HepG2 (cell line): ENCODE results near the gene NLGN2. TPM values are rescaled to one million over a fixed set of nuclear protein-coding genes. Genes with fewer than 3 reads are reported as not detected.

Source experiments
- ATAC-seq: fragments of 200-7000 bp; cut with Tn5 transposase; 3 replicates; pipeline ENCODE4 v1.9.1; 2020; ENCODE audit warnings: mild to moderate bottlenecking, moderate library complexity
- BruUV-seq: library from RNA; stranded (reverse); fragments of 400-500 nt; replicated peaks from 2 replicates; lab custom pipeline; 2021; lab: Mats Ljungman, UMichigan
- CTCF ChIA-PET: fragments of 300-600 bp; formaldehyde crosslinking; extraction: SDS; loops from one replicate; lab custom pipeline; 2021; ENCODE audit warnings: low total read pairs, inconsistent platforms, low intra/inter-chr PET ratio; lab: Yijun Ruan, JAX
- POLR2A ChIA-PET: fragments of 350-600 bp; sonication (Branson Sonifier 250); formaldehyde crosslinking; loops from one replicate; lab custom pipeline; 2020; ENCODE audit warnings: antibody characterized with exemption, inconsistent platforms; lab: Yijun Ruan, JAX
- DNase-seq: peaks from one replicate; pipeline ENCODE4 v3.0.0-alpha.2; 2015; ENCODE audit warnings: low spot score
- FAIRE-seq: peaks from 3 replicates; lab custom pipeline; 2011; peaks lifted over from hg19 to GRCh38; lab: Jason Lieb, UNC
- H2AFZ ChIP-seq: one replicate; pipeline ENCODE4 v1.6.1; 2011; ENCODE audit warnings: low read length, inconsistent platforms
- H3K27ac ChIP-seq: fragments of 300-600 bp; 3 replicates; pipeline ENCODE4 v1.8.0; 2011; ENCODE audit warnings: mixed run types, mild to moderate bottlenecking, mixed read lengths, low read length, inconsistent platforms; ENCODE audit not compliant: insufficient read depth; ENCODE audit errors: extremely low read length
- H3K27me3 ChIP-seq, 2 experiments: fragments of 200-600 bp in 1 of 2; 2 replicates in 1 of 2; 3 replicates in 1 of 2; pipeline versions ENCODE4 v1.6.0 to v1.8.0; 2011; ENCODE audit warnings: low read length in 2 of 2, mild to moderate bottlenecking in 2 of 2, moderate library complexity in 2 of 2, inconsistent platforms in 1 of 2; ENCODE audit not compliant: insufficient read depth in 2 of 2, control insufficient read depth in 1 of 2
- H3K36me3 ChIP-seq, 2 experiments: fragments of 200-600 bp in 1 of 2; replicated peaks in 1 of 2; 2 replicates in 1 of 2; 3 replicates in 1 of 2; pipeline versions ENCODE4 v1.5.1 to v1.8.0; 2011; ENCODE audit warnings: low read length in 2 of 2, inconsistent platforms in 1 of 2; ENCODE audit not compliant: insufficient read depth in 2 of 2, control insufficient read depth in 1 of 2
- H3K4me1 ChIP-seq: 2 replicates; pipeline ENCODE4 v1.5.1; 2012; ENCODE audit warnings: low read length, inconsistent platforms; ENCODE audit not compliant: insufficient read depth
- H3K4me2 ChIP-seq: 2 replicates; pipeline ENCODE4 v1.6.0; 2011; ENCODE audit warnings: low read depth, low read length, inconsistent platforms
- H3K4me3 ChIP-seq, 3 experiments: fragments of 200-600 bp in 1 of 3; sonication (generic), shearing (Covaris generic) in 1 of 3; replicated peaks in 1 of 3; 2 replicates each; pipeline ENCODE4 v1.5.1; 2011 to 2016; ENCODE audit warnings: low read length in 3 of 3, inconsistent platforms in 2 of 3, low read depth in 2 of 3, mild to moderate bottlenecking in 2 of 3, control low read depth in 1 of 3, mixed read lengths in 1 of 3; ENCODE audit not compliant: insufficient read depth in 1 of 3
- H3K79me2 ChIP-seq: one replicate; pipeline ENCODE4 v1.6.1; 2011; ENCODE audit warnings: low read length, inconsistent platforms; ENCODE audit not compliant: insufficient read depth
- H3K9ac ChIP-seq: 2 replicates; pipeline ENCODE4 v1.6.0; 2011; ENCODE audit warnings: mild to moderate bottlenecking, low read depth, low read length, inconsistent platforms; ENCODE audit not compliant: insufficient read depth
- H3K9me3 ChIP-seq: 2 replicates; pipeline ENCODE4 v1.5.1; 2012; ENCODE audit warnings: mild to moderate bottlenecking, low read length
- H4K20me1 ChIP-seq: 2 replicates; pipeline ENCODE4 v1.6.0; 2011; ENCODE audit warnings: inconsistent platforms, mild to moderate bottlenecking, low read length, moderate library complexity; ENCODE audit not compliant: insufficient read depth
- SALL2 ChIP-seq: sonication (generic); formaldehyde crosslinking; IDR thresholded peaks from 2 replicates; pipeline ENCODE4 v1.8.1; 2023; ENCODE audit warnings: mild to moderate bottlenecking, missing genetic modification reagents, inconsistent platforms
- SMAD3 ChIP-seq: sonication (generic); formaldehyde crosslinking; IDR thresholded peaks from 2 replicates; pipeline ENCODE4 v1.4.0; 2020; ENCODE audit warnings: missing genetic modification reagents
- TBX2 ChIP-seq: sonication (generic); formaldehyde crosslinking; IDR thresholded peaks from 2 replicates; pipeline ENCODE4 v1.5.0; 2020; ENCODE audit warnings: missing genetic modification reagents, mild to moderate bottlenecking, borderline replicate concordance
- ZNF17 ChIP-seq: sonication (generic); formaldehyde crosslinking; IDR thresholded peaks from 2 replicates; pipeline ENCODE4 v1.5.0; 2020; ENCODE audit warnings: mild to moderate bottlenecking, missing genetic modification reagents
- ZNF253 ChIP-seq: sonication (generic); formaldehyde crosslinking; IDR thresholded peaks from 2 replicates; pipeline ENCODE4 v1.8.0; 2022; ENCODE audit warnings: mild to moderate bottlenecking, missing genetic modification reagents, borderline replicate concordance
- ZNF382 ChIP-seq: sonication (generic); formaldehyde crosslinking; IDR thresholded peaks from 2 replicates; pipeline ENCODE4 v1.5.0; 2020; ENCODE audit warnings: missing genetic modification reagents, mild to moderate bottlenecking, borderline replicate concordance
- WGBS: methylation state at CpG from one replicate; pipeline ENCODE4 v1.1.6; 2017; ENCODE audit warnings: low lambda C conversion rate; 5-methylcytosine and 5-hydroxymethylcytosine counted together
- in situ Hi-C: cut with HindIII; loops from 2 replicates; pipeline ENCODE4 v1.10.0; 2017; ENCODE audit warnings: low pct_unique_long_range_greater_than_20kb; ENCODE audit not compliant: extremely low pct_ligation_motif_present
- intact Hi-C: fragments of 100-400 bp; cut with micrococcal nuclease; formaldehyde crosslinking; loops from one replicate; pipeline ENCODE4 v1.10.0; 2022; ENCODE audit not compliant: unreplicated experiment
- polyA plus RNA-seq, 8 experiments: library from polyadenylated mRNA; depleted of rRNA in 3 of 8; stranded (reverse) in 7 of 8; unstranded in 1 of 8; fragments of >200 nt; fragmentation: Illumina TruSeq in 4 of 8; extraction: Trizol in 4 of 8; gene quantifications; 2 replicates each; pipeline versions ENCODE4 v1.2.1 to v1.2.3, GENCODE V29; 2011 to 2016; ENCODE audit warnings: low read depth in 4 of 8, missing spikeins in 1 of 8, mixed read lengths in 1 of 8; ENCODE audit not compliant: insufficient read depth in 1 of 8
- total RNA-seq, 5 experiments: library from RNA; depleted of rRNA; stranded (reverse); fragments of >200 nt; fragmentation: Illumina TruSeq; extraction: Trizol; gene quantifications; 2 replicates each; pipeline ENCODE4 v1.2.3, GENCODE V29; 2016; ENCODE audit warnings: low read depth in 1 of 5
- TF ChIP-seq, protein P1 (sequence below): sonication (generic); formaldehyde crosslinking; IDR thresholded peaks from 2 replicates; pipeline ENCODE4 v1.8.0; 2022; ENCODE audit warnings: mild to moderate bottlenecking, missing genetic modification reagents, borderline replicate concordance
- TF ChIP-seq, protein P2 (sequence below): sonication (generic); formaldehyde crosslinking; IDR thresholded peaks from 2 replicates; pipeline ENCODE4 v1.4.0; 2020; ENCODE audit warnings: mild to moderate bottlenecking, missing genetic modification reagents
- TF ChIP-seq, protein P3 (sequence below): sonication (generic); formaldehyde crosslinking; IDR thresholded peaks from 2 replicates; pipeline ENCODE4 v1.8.0; 2022; ENCODE audit warnings: missing genetic modification reagents, mild to moderate bottlenecking, borderline replicate concordance

The NLGN2 gene
- total and polyA plus RNA-seq, 2 of the 13 experiments (the other 11 are each of a cell fraction or from before 2014, with no cell fraction given): 1.9 to 11.0 TPM

DNA sequence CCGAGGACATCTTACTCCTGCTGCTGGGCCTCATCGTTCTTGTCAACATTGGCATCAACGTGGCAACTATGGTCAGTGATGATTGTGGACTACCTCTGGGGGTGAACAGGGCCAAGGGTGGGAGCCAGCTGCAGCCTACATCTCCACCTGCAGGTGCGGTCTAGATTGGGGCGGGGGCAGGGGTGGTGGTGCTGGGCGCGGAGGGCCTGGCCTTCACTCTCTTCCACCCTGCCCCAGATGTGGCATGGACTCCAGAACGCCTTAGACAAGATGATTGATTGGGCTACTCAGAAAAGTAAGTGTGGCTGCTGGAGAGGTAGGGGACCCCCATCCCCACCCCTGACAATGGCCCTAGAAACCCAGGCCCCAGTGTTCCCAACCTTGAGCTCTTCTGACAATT is 18.1 kb downstream of the NLGN2 start:
- H4K20me1 ChIP-seq: no peaks in the 10 kb centered on the region
- DNase-seq: no peak
- no peak for ATAC-seq
- H3K79me2 ChIP-seq: no peaks in the 10 kb centered on the region
- no peak for FAIRE-seq
- TF ChIP-seq SALL2 (CRISPR knock-in tag): no peak
- no peak for TF ChIP-seq TBX2
- no peak for TF ChIP-seq SMAD3 (CRISPR knock-in tag)
- TF ChIP-seq ZNF253 (CRISPR knock-in tag): no peak
- TF ChIP-seq, protein P1, sequence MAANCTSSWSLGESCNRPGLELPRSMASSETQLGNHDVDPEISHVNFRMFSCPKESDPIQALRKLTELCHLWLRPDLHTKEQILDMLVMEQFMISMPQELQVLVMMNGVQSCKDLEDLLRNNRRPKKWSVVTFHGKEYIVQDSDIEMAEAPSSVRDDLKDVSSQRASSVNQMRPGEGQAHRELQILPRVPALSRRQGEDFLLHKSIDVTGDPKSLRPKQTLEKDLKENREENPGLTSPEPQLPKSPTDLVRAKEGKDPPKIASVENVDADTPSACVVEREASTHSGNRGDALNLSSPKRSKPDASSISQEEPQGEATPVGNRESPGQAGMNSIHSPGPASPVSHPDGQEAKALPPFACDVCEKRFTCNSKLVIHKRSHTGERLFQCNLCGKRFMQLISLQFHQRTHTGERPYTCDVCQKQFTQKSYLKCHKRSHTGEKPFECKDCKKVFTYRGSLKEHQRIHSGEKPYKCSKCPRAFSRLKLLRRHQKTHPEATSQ (CRISPR knock-in tag): no peak
- no peak for TF ChIP-seq ZNF17 (CRISPR knock-in tag)
- no peak for TF ChIP-seq ZNF382 (CRISPR knock-in tag)
- TF ChIP-seq, protein P2, sequence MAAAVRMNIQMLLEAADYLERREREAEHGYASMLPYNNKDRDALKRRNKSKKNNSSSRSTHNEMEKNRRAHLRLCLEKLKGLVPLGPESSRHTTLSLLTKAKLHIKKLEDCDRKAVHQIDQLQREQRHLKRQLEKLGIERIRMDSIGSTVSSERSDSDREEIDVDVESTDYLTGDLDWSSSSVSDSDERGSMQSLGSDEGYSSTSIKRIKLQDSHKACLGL: no peak
- TF ChIP-seq, protein P3, sequence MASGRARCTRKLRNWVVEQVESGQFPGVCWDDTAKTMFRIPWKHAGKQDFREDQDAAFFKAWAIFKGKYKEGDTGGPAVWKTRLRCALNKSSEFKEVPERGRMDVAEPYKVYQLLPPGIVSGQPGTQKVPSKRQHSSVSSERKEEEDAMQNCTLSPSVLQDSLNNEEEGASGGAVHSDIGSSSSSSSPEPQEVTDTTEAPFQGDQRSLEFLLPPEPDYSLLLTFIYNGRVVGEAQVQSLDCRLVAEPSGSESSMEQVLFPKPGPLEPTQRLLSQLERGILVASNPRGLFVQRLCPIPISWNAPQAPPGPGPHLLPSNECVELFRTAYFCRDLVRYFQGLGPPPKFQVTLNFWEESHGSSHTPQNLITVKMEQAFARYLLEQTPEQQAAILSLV (CRISPR knock-in tag): no peak
- BruUV-seq: no TSS peak
- H3K27me3 ChIP-seq: peaks cover 3% of the 10 kb centered on the region in 2 experiments; a peak in 3 of 5 replicates
- in situ Hi-C loops (no loop called here), intact Hi-C loops (no loop called here)
- H3K4me2 ChIP-seq: no peak overlapping the region
- H3K27ac ChIP-seq: no peak overlapping the region
- ChIA-PET POLR2A (interaction anchor here (0.8 kb wide), 1 partner anchor 22 kb away, joined by 3 read pairs; the partner anchor contains the start of gene TMEM256), CTCF (no interaction called here)
- no peak overlapping the region for H3K9ac ChIP-seq
- H2AFZ ChIP-seq: no peak overlapping the region
- H3K9me3 ChIP-seq: no peaks in the 10 kb centered on the region
- no peaks in the 10 kb centered on the region for H3K36me3 ChIP-seq
- H3K4me3 ChIP-seq: no peak overlapping the region
- H3K4me1 ChIP-seq: peaks cover 10% of the 10 kb centered on the region
- 90% methylated on average over 4 of the region's 8 CpGs for WGBS
